ENCODE data around the gene SMYD3.

SMYD3 gene

DNA sequence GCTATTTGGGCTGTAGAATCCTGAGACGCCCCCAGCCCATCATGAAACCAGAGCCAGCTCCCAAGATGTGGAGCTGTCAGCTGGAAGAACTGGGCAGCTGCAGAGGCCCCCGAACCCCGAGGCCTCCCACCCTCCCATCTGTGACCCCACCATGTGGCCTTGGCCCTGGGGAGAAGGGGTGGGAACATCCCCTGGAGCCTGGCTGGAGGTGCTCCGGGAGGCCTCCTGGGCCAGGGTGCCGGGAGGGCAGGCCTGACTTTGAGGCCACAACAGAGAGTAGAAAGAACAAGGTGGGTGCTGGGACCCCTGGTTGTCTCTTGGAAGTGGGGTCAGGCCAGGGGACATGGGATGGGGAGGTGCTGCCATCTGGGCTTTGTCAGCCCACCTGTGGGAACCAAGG, 6.0 kb upstream of the SMYD3 start:
- Histone ChIP-seq H3K27me3 (ENCODE audit: insufficient read depth, poor library complexity, severe bottlenecking) (no peaks in the 10 kb centered on the region), H3K4me3 (replicated peaks; ENCODE audit: insufficient read depth, low read length) (no peak overlapping the region), H3K27ac (replicated peaks) (no peak overlapping the region)
- DNase-seq (ENCODE audit: low read depth in 1 of 2, low spot score in 1 of 2), result no peak
- TF ChIP-seq POLR2AphosphoS5 (IDR thresholded peaks at IDR 0.05; ENCODE audit: low read depth) (no peak), SPI1 (IDR thresholded peaks at IDR 0.05; ENCODE audit: borderline replicate concordance, low read depth) (no peak)
- TF ChIP-seq, protein P1, sequence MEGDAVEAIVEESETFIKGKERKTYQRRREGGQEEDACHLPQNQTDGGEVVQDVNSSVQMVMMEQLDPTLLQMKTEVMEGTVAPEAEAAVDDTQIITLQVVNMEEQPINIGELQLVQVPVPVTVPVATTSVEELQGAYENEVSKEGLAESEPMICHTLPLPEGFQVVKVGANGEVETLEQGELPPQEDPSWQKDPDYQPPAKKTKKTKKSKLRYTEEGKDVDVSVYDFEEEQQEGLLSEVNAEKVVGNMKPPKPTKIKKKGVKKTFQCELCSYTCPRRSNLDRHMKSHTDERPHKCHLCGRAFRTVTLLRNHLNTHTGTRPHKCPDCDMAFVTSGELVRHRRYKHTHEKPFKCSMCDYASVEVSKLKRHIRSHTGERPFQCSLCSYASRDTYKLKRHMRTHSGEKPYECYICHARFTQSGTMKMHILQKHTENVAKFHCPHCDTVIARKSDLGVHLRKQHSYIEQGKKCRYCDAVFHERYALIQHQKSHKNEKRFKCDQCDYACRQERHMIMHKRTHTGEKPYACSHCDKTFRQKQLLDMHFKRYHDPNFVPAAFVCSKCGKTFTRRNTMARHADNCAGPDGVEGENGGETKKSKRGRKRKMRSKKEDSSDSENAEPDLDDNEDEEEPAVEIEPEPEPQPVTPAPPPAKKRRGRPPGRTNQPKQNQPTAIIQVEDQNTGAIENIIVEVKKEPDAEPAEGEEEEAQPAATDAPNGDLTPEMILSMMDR (IDR thresholded peaks at IDR 0.05; ENCODE audit: insufficient read depth, low read length), result no peak

DNA sequence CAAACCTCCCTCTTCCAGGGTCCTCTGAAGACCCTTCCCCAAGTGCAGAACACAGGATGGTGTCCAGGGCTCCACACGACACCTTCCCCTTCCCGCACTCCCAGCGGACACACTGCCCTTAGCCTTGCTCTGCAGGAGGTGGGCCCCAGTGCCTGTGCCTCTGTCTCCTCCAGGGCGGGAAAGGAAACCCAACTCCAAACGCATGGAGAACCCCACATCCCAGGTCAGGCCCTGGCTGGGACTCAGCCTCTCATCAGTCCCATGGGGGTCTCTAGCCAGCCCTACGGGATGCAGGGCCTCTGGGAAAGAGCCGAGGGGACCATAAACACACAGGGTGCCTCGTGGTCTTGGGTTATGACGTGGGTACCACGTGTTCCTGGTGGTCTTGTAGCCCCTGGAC, 5.6 kb upstream of the SMYD3 start:
- TF ChIP-seq, protein P1 (IDR thresholded peaks at IDR 0.05; ENCODE audit: insufficient read depth, low read length), result no peak
- TF ChIP-seq, protein P2, sequence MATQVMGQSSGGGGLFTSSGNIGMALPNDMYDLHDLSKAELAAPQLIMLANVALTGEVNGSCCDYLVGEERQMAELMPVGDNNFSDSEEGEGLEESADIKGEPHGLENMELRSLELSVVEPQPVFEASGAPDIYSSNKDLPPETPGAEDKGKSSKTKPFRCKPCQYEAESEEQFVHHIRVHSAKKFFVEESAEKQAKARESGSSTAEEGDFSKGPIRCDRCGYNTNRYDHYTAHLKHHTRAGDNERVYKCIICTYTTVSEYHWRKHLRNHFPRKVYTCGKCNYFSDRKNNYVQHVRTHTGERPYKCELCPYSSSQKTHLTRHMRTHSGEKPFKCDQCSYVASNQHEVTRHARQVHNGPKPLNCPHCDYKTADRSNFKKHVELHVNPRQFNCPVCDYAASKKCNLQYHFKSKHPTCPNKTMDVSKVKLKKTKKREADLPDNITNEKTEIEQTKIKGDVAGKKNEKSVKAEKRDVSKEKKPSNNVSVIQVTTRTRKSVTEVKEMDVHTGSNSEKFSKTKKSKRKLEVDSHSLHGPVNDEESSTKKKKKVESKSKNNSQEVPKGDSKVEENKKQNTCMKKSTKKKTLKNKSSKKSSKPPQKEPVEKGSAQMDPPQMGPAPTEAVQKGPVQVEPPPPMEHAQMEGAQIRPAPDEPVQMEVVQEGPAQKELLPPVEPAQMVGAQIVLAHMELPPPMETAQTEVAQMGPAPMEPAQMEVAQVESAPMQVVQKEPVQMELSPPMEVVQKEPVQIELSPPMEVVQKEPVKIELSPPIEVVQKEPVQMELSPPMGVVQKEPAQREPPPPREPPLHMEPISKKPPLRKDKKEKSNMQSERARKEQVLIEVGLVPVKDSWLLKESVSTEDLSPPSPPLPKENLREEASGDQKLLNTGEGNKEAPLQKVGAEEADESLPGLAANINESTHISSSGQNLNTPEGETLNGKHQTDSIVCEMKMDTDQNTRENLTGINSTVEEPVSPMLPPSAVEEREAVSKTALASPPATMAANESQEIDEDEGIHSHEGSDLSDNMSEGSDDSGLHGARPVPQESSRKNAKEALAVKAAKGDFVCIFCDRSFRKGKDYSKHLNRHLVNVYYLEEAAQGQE (IDR thresholded peaks at IDR 0.05; ENCODE audit: insufficient replicate concordance, low read depth), result no peak
- TF ChIP-seq SPI1 (IDR thresholded peaks at IDR 0.05; ENCODE audit: borderline replicate concordance, low read depth) (no peak), POLR2AphosphoS5 (IDR thresholded peaks at IDR 0.05; ENCODE audit: low read depth) (no peak), GABPA (IDR thresholded peaks at IDR 0.05; ENCODE audit: low read depth) (no peak)
- Histone ChIP-seq H3K4me3 (replicated peaks; ENCODE audit: insufficient read depth, low read length) (no peak overlapping the region), H3K27me3 (ENCODE audit: insufficient read depth, poor library complexity, severe bottlenecking) (no peaks in the 10 kb centered on the region), H3K27ac (replicated peaks) (no peak overlapping the region)
- DNase-seq (ENCODE audit: low read depth in 1 of 2, low spot score in 1 of 2), result no peak

DNA sequence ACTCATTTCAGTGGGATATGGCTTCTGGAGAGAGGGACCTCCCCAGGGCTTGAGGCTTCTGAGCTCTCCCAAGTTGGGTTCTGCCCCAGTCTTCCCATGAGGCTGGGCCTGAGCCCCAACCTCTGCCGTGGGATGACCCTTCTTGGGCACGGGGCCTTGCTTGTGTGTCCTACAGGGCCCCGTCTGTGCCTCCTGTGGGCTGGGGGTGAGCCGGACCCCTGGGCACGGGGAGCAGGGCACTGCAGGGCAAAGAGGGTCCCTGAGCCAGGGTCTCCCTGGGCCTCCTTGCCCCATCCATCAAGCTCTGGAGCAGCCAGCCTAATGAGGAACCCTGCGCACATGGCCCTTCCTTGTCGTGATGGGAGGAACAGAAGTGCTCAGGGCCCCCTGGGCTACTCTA, 5.2 kb upstream of the SMYD3 start:
- TF ChIP-seq POLR2AphosphoS5 (IDR thresholded peaks at IDR 0.05; ENCODE audit: low read depth) (no peak), SPI1 (IDR thresholded peaks at IDR 0.05; ENCODE audit: borderline replicate concordance, low read depth) (no peak), GABPA (IDR thresholded peaks at IDR 0.05; ENCODE audit: low read depth) (no peak)
- TF ChIP-seq, protein P2 (IDR thresholded peaks at IDR 0.05; ENCODE audit: insufficient replicate concordance, low read depth), result no peak
- TF ChIP-seq, protein P1 (IDR thresholded peaks at IDR 0.05; ENCODE audit: insufficient read depth, low read length), result no peak

DNA sequence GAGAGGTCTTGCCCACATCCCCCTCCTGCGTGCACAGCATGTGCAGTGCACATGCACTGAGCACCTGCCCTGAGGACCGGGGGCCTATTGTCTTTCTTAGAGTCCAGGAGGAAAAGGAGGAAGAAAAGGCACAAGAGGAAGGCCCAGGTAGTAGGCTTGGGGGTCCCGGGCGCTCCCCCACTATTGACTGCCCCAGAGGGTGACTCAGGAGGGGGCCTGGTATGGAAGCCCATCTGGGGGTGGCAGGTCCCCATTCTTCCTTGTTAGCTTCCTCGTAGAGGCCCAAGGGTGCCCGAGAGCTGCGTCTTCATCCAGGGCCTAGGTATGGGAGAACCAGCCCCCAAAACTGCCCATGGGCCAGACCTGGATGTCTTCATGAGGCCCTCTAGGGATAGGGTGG, 4.1 kb upstream of the SMYD3 start:
- TF ChIP-seq, protein P2 (IDR thresholded peaks at IDR 0.05; ENCODE audit: insufficient replicate concordance, low read depth), result no peak
- no peak for TF ChIP-seq POLR2AphosphoS5 (IDR thresholded peaks at IDR 0.05; ENCODE audit: low read depth)
- TF ChIP-seq SPI1 (IDR thresholded peaks at IDR 0.05; ENCODE audit: borderline replicate concordance, low read depth), result no peak
- TF ChIP-seq GABPA (IDR thresholded peaks at IDR 0.05; ENCODE audit: low read depth), result no peak
- TF ChIP-seq, protein P1 (IDR thresholded peaks at IDR 0.05; ENCODE audit: insufficient read depth, low read length), result no peak
- H3K4me3 ChIP-seq (replicated peaks; ENCODE audit: insufficient read depth, low read length), result no peak overlapping the region
- DNase-seq (ENCODE audit: low read depth in 1 of 2, low spot score in 1 of 2), result no peak
- H3K27ac ChIP-seq (replicated peaks), result no peak overlapping the region
- no peaks in the 10 kb centered on the region for H3K27me3 ChIP-seq (ENCODE audit: insufficient read depth, poor library complexity, severe bottlenecking)

More for the DNA sequence above, 5.2 kb upstream of the SMYD3 start:
- Histone ChIP-seq H3K27ac (replicated peaks) (no peak overlapping the region), H3K4me3 (replicated peaks; ENCODE audit: insufficient read depth, low read length) (no peak overlapping the region), H3K27me3 (ENCODE audit: insufficient read depth, poor library complexity, severe bottlenecking) (no peaks in the 10 kb centered on the region)
- DNase-seq (ENCODE audit: low read depth in 1 of 2, low spot score in 1 of 2), result no peak
